ENCODE results near the gene MSI2.
"Not testable (repeated sequence)": the region's sequence is repeated elsewhere in the genome, so short reads cannot be mapped to it uniquely, and the experiment has no call there.

MSI2 gene

GRCh38 chr17:57294101-57294500 lies 37.8 kb downstream of the MSI2 start:
- no peak for DNase-seq

- DNase-seq, result peak; percentile 72
Measured at GRCh38 chr17:57294629-57295501, 38.5 kb downstream of the MSI2 start.

GRCh38 chr17:57295526-57296023 lies 39.3 kb downstream of the MSI2 start:
- no peak for DNase-seq

GRCh38 chr17:57296231-57296630 lies 39.9 kb downstream of the MSI2 start:
- no peak for DNase-seq

GRCh38 chr17:57299176-57299575 lies 42.9 kb downstream of the MSI2 start:
- DNase-seq, result no peak

GRCh38 chr17:57300592-57300991 lies 44.3 kb downstream of the MSI2 start:
- not testable (repeated sequence) for DNase-seq

- no peak for DNase-seq
Measured at GRCh38 chr17:57302690-57303465, 46.6 kb downstream of the MSI2 start.

GRCh38 chr17:57305144-57305728 lies 48.9 kb downstream of the MSI2 start:
- DNase-seq, result no peak

- no peak for DNase-seq
Measured at GRCh38 chr17:57305908-57306504, 49.7 kb downstream of the MSI2 start.

GRCh38 chr17:57308543-57309186 lies 52.3 kb downstream of the MSI2 start:
- DNase-seq, result no peak

- DNase-seq, result no peak
Measured at GRCh38 chr17:57309479-57309878, 53.2 kb downstream of the MSI2 start.

- no peak for DNase-seq
Measured at GRCh38 chr17:57311281-57312216, 55.2 kb downstream of the MSI2 start.

- no peak for DNase-seq
Measured at GRCh38 chr17:57312242-57312641, 55.9 kb downstream of the MSI2 start.

- no peak for DNase-seq
Measured at GRCh38 chr17:57313097-57313835, 56.9 kb downstream of the MSI2 start.

- DNase-seq, result no peak
Measured at GRCh38 chr17:57315061-57316015, 59.0 kb downstream of the MSI2 start.

- no peak for DNase-seq
Measured at GRCh38 chr17:57316361-57316760, 60.0 kb downstream of the MSI2 start.

- no peak for DNase-seq
Measured at GRCh38 chr17:57317079-57317478, 60.8 kb downstream of the MSI2 start.

GRCh38 chr17:57318913-57319312 lies 62.6 kb downstream of the MSI2 start:
- no peak for DNase-seq

- no peak for DNase-seq
Measured at GRCh38 chr17:57319806-57320205, 63.5 kb downstream of the MSI2 start.

Measured in NCI-H1694 treated with DMSO at 0.1 percent for 48 hours (cell line).